GDM1 (cell line): Measurements from ENCODE around the gene RADIL.
"Not testable (repeated sequence)": the region's sequence is repeated elsewhere in the genome, so short reads cannot be mapped to it uniquely, and the experiment has no call there.

Experiments
- DNase-seq: peaks from one replicate; lab custom pipeline; 2025; lab: John Stamatoyannopoulos, UW

Gene RADIL, protein sequence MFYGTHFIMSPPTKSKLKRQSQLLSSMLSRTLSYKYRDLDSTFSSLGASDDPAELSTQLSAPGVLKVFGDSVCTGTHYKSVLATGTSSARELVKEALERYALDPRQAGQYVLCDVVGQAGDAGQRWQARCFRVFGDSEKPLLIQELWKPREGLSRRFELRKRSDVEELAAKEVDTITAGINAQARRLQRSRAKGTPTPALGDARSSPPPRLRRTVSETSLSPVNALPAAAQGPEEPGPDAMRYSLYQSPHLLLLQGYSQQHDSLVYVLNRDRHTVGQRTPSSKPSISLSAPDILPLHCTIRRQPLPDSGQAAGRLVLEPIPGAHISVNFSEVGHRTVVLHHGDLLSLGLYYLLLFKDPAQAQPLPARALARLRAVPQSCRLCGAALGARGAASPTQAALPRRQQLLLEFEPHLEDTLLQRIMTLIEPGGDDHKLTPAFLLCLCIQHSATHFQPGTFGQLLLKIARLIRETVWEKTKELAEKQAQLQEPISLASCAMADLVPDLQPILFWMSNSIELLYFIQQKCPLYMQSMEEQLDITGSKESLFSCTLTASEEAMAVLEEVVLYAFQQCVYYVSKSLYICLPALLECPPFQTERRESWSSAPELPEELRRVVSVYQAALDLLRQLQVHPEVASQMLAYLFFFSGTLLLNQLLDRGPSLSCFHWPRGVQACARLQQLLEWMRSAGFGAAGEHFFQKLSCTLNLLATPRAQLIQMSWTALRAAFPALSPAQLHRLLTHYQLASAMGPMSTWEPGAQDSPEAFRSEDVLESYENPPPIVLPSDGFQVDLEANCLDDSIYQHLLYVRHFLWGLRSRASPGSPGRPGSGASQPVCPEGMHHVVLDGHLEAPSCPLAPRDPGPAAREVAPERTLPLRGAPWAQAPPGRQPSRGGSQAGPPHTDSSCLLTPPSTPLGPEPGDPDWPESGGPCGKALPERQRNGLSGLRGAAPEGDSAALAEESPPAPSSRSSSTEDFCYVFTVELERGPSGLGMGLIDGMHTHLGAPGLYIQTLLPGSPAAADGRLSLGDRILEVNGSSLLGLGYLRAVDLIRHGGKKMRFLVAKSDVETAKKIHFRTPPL

DNA sequence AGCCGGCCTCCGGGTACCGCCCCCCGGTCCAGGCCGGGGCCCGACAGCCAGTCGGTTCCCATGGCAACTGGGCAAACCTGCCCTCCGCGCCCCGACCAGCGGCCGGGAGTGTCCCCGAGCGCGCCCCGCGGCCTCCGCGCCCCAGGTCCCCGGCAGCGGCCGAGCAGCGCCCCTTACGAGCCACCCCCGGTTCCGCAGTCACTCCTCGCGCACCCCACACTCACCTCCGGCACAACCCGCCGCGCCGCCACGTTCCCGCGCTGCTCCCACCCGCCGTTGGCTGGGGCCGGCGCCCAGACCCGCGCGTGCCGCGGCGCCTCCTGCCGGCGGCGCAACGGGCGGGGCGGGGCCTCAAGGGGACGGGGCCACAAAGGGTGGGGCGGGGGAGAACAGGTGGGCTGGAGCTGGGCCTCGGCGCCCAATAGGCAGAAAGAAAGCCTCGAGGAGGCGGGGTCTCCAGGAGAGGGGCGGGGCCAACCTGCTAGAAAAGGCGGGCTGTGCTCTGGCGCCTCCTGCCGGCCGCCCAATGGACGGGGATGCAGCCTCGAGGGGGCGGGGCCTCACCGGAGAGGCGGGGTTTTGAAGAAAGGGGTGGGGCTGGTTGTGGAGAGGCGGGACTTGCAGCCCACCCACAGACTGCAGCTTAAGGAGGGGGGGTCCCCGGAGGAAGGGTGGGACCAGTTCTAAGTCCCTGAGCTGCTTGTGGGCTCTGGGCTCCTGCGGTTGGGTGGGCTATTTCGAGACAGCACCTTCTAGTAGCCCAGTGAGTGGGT lies at the start of gene RADIL:
TSS of gene RADIL (minus strand) at position 345 of the 773 bp plus-strand sequence. CDS start 5,577 bp downstream, outside the sequence.
- DNase-seq, result peak; percentile 89

DNA sequence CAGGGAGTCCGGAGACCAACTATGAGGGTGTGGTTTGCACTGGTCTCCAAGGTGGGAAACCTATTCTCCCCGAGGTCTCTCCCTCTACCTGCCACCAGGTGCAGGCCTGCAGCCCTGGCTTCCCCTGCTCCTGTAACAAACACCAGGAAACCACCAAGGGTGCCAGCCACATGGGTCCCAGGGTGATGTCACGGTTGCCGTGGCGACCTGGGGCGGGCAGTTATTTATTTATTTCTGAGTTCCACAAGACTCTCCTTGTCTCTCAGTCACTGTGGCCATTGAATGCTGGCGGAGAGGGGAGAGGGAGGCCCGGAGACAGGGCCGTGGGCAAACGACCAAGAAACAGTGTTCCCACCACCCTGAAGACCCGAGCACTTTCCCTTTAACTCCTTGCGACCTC lies 48.4 kb upstream of the RADIL start:
- DNase-seq, result no peak

DNA sequence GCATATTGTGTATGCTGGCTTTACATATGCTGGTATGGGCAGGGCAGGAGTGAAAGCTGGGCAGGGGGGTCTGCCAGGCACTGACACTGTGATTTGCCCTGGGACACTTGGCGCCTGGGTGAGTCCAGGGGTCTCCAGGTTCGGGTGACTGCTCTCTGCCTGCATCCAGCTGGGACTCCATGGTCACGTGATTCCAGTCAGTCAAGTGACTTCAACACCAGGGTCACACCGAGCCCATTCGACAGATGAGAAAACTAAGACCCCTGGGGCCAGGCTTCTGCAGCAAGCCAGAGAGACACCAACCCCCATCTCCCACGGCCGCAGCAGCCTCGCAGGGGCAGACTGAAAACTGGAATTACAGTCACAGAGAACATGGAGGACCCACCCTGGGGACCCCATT lies 45.5 kb upstream of the RADIL start:
- DNase-seq, result no peak

DNA sequence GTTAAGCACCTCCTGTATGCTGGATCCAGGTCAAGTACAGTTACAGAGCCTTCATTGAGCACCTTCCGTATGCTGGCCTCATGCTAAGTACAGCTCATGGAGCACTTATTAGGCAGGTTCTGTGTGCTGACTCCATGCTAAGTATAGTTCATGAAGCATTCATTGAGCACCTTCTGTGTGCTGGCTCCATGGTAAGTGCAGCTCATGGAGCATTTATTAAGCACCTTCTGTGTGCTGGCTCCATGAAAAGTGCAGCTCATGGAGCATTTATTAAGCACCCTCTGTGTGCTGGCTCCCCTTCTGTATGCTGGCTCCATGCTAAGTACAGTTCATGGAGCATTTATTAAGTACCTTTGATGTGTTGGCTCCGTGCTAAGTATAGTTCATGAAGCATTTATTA lies 44.9 kb upstream of the RADIL start:
- no peak for DNase-seq

DNA sequence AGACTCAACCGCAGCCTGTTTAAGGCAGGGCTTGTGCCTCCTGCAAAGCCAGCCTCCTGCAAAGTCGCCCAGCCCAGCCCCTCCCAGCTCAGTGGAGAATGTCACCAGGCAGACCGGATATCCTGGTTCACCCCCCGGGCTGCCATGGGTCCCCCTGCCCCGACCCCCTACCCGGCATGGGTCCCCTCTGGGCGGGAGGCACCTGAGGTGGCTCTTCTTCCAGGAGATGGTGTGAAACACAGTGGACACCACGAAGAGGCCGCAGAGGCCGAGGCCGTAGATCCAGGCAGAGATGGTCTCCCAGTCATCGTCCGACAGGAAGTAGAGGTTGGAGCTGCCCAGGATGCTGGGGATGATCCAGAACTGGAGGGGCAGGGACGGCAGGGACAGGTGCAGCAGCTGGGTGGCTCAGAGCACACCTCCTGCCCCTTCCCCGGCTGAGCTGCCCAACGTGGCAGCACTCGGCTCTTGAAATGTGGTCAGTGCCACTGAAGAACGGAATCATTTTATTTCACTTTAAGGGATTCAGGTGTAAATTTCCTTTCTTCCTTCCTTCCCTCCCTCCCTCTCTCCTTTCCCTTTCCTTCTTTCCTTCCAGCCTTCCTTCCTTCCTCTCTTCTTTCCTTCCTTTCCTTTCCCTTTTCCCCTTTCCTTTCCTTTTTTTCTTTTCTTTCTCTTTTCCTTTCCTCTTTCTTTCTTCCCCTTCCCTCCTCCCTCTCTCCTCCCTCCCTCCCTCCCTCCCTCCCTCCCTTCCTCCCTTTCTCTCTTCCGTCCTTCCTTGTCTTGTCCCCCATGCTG lies 36.7 kb upstream of the RADIL start:
- DNase-seq, result no peak

DNA sequence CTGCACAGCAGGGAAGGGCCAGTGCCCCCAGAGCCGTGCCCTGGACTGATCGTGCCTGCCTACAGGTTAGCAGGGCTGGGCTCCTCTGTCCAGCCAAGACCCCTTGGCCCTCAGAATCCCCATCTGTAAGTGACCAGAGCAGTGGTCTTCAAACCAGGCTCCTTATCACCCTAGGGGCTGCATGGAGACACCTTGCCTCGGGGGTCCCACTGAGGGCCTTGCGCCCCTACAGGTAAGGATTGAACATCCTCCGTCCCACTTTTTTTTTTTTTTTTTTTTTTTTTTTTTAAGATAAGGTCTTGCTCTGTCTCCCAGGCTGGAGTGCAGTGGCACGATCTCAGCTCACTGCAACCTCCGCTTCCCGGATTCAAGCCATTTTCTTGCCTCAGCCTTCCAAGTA lies 32.6 kb upstream of the RADIL start:
- no peak for DNase-seq

DNA sequence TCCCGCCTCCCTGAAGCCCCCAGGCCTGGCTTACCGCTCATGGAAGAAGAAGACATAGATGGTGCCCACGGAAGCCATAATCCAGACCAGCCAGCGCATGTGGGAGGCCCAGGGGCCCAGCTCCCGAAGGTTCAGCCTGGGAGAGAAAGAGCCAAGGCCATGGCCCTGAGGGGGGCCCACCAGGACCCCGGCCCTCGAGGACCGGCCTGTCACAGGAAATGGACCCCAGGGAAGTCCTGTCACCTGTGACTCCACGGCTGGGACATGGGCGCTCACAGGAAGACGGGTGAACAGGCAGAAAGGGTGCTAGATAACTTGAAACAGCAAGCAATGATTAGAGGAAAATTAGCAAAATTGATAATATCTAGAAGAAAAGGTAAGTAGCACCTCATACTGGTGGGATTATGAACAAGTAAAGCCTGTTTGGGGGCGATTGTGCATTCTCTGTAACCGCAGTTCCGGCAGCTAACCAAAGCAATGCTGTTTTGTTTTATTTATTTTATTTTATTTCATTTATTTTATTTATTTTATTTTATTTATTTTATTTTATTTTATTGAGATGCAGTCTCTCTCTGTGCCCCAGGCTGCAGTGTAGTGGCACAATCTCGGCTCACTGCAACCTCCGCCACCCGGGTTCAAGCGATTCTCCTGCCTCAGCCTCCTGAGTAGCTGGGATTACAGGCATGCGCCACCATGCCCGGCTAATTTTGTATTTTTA lies 27.8 kb upstream of the RADIL start:
- no peak for DNase-seq

DNA sequence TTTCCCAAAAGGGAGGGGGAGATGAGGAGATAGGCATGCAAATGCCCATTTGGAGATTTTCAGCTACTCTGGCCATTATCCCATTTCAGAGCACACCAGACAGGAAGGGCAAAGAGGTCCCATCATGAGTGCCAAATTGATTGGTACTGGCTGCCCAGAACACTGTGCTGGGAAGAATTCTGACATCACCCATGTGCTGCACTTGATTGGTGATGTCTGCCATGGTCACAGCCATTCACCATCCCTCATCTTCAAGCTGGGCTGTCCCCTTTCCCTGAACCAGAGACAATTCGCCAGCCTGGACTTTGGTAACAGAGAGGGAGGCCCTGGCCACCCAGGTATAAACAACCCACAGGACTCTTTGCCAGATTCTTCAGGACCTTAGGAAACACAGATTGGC lies 23.2 kb upstream of the RADIL start:
- no peak for DNase-seq

DNA sequence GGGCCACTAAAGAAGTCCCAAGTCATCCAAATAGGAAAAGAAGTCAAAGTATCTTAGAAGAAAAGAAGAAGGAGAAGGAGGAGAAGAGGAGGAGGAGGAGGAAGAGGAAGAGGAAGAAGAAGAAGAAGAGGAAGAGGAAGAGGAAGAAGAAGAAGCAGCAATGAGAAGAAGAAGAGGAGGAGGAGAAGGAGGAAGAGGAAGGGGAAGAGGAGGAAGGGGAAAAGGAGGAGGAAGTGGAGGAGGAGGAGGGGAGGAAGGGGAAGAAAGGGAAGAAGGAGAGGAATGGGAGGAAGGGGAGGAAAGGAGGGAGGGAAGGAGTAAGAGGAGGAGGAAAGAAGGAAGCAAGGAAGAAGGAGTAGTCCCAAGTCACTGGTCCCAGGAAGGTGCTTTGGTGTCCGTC lies 21.7 kb upstream of the RADIL start:
- no peak for DNase-seq

DNA sequence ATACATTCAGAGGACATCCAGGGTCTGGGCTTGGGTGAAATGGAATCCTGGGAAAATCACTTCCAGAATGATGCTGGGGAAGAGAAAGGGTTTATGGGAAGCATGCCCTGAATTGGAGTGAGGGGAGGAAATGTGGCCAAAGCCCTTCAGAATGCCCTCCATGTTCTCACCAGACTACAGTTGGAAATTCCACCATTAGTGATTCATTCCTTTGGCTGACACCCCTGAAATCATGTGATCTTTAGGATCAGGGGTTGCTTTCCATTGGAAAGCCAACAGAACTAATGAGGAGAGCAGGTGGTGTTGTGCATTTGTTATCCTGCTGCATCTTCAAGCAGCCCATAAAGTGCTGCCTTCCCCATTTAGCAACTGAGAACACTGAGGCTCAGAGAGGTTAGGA lies 20.8 kb upstream of the RADIL start:
- DNase-seq, result no peak

DNA sequence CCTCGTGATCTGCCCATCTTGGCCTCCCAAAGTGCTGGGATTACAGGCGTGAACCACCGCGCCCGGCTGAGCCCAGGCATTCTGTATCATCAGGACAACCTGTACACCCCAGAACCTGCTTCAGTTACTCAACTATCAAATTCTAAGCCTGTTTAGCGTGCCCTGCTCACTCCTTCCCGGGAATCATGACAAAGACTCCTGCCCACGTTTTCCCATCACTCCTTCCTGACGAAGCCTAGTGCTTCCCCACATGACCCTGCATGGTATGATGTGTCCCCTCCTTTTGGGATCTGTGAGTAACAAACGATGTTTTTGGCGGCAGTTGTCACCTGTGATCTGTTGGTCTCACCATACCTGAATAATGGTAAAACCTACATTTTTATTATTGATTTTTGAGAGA lies 12.2 kb upstream of the RADIL start:
- DNase-seq, result no peak

DNA sequence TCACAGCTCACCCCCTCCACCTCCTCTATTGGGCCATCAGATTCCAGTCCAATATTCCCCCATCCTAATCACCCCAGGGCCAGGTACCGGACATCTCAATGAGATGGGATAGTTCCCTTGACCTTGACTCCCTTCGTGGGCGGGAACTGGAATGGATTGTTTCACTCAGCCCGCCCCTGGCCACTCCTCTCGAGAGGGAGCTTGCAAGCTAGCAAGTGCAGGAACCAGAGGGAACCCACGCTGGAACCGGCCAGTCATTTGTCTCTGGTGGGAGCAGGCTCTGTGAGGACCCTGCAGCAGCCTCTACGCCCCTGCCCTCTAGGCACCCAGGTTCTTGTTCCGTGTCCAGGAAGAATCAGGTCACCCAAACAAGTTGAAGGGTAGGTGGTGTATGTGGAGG lies 11.0 kb upstream of the RADIL start:
- DNase-seq, result no peak

DNA sequence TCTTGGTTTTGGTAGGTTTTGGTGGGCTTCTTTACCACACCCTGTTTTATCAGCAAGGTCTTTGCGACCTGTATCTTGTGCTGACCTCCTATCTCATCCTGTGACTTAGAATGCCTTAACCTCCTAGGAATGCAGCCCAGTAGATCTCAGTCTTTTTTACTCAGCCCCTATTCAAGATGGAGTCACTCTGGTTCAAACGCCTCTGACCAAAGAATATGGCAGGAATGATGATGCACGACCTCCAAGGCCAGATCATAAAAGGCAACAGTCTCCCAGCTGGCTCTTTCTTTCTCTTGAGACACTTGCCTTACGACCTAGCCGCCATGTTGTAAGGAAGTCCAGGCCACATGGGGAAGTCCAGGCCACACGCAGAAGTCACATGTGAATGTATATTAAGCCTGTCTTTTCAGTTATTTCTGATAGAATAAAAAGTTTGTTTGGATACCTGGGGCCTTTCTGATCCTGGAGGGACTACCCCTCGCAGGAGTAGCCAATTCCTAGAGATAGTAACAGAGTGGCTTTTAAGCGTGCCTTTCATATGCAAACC lies 10.5 kb upstream of the RADIL start:
- no peak for DNase-seq

DNA sequence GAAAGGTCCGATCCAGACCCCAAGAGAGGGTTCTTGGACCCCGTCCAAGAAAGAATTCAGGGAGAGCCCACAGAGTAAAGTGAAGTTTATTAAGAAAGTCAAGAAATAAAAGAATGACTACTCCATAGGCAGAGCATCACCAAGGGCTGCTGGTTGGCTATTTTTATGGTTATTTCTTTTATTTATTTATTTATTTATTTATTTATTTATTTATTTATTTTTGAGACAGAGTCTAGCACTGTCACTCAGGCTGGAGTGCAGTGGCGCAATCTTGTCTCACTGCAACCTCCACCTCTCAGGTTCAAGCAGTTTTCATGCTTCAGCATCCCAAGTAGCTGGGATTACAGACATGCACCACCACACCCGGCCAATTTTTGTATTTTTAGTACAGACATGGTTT lies 9.7 kb upstream of the RADIL start:
- DNase-seq, result not testable (repeated sequence)

DNA sequence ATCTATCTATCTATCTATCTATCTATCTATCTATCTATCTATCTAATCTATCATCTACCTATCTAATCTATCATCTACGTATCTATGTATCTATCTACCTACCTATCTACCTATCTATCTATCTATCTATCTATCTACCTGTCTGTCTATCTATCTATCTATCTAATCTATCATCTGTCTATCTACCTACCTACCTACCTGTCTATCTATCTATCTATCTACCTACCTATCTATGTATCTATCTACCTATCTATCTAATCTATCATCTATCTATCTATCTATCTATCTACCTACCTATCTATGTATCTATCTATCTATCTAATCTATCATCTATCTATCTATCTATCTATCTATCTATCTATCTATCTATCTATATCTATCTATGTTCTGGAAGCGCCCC lies 8.0 kb upstream of the RADIL start:
- DNase-seq, result not testable (repeated sequence)

DNA sequence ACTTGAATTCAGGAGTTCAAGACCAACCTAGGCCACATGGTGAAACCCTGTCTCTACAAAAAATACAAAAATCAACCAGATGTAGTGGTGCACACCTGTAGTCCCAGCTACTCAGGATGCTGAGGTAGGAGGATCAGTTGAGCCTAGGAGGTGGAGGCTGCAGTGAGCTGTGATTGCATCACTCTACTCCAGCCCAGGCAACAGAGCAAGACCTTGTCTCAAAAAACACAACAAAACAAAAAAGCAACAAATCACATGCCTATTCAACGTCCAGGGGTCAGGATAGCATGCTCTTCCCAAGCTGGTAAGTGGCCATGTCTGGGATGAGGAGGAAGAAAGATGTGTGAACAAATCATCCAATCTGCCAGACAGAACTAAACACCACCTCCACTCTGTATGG lies 6.2 kb upstream of the RADIL start:
- DNase-seq, result no peak

DNA sequence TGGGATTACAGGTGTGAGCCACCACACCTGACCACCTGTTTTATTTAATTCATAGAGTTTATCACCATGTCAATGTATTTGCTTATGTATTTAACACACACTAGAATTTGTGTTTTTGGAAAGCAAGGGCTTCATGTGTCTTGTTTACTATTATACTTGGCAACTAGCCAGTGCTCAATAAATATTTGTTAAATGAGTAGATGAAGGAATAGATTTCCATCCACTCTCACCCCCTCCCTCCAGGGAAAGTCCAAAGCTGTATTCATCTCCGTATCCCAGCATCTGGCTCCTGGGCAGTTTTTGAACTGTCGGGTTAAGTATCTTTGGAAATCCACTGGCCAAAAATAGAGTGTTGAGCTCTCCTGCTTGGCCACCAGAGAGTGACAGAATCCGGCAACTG lies 4.6 kb upstream of the RADIL start:
- DNase-seq, result no peak

DNA sequence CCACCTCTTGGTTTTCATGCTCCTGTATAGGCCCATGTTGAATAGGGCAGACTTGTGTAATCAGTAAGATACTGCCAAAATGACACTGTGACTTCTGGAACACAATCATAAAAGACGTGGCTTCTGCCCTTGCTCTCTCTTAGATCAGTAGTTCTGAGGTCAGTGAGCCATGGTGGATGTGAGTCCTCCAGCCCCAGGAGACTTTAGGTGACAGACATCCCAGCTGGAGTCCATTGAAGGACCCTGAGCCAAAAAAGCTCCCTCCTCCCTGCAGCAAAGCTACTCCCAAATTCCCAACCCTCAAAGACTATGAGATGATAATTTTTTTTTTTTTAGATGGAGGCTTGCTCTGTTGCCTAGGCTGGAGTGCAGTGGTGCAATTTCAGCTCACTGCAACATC lies 3.2 kb upstream of the RADIL start:
- DNase-seq, result no peak

DNA sequence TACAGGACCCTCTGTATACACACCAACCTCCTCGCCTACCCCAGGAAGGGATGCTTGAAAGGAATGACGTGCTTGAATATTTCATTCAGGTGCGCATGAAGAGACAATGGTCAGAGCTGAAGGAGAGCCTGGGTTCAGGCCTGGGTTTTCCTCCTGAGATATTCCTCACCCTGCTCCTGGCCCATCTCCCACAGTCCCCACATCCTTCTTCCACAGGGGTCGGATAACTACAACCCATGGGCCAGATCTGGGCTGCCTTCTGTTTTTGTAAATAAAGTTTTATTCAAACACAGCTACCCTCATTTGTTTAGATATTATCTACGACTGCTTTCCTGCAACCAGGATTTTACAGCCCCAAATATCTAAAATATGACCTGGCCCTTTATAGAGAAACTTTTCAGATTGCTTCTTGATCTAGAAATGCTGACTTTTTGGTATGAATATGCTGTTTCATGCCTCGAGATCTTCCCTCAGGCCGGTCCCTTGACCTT lies 1.8 kb upstream of the RADIL start:
- no peak for DNase-seq

DNA sequence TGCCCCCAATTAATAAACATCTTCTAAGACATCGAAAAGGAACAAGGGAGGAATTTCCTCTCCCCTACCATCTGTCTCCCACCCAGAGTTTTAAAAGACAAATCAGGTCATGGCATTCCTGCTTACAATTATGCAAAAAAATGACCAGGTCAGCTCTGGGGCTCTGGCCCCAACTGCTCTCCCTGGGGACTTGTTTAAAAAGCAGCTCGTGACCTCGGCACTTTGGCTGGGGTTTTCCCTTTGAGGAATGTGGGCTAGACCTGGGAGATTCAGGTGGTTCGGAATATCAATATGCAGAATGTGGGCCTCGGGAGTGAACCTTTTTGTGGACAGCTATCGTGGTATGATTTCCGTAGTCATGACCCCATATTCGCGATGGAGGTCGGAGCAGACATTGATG lies 648 bp upstream of the RADIL start:
- DNase-seq, result no peak
